Measurements from ENCODE around the gene HOXA2.

Gene HOXA2

GRCh38 chr7:27124902-27125689 is 22.6 kb upstream of the HOXA2 start:
- no peak for DNase-seq (ENCODE audit: low read depth in 2 of 2)

- no peak for DNase-seq (ENCODE audit: low read depth in 2 of 2)
These were observed 21.8 kb upstream of the HOXA2 start for GRCh38 chr7:27124096-27124901.

DNA sequence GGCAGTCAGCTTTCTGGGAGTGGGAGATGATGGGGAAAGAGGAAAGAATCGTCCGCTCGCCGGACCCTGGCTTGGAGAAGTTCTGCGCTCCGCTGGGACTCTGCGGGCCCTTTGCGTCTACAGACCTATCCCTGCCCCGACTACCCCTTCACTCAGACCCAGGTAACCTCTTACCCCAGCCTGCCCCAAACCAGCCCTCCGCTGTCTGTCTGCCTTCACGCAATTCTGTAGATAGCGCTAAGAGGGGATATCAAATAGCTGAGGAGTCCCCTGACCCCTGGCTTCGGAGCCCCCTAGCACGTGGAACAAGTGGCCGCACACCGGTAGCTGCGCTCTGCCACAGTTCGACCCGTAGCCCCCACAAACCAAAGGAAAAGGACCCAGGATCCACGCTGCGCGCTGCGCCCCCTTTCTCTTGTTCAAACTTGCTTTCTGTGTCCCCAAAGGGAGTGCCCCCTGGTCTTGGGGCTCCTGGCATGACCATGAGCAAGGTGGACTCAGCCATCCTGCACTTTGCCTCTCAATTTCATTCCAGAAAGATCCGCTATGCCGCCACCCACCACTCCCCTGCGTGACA is 21.1 kb upstream of the HOXA2 start:
- no peak for DNase-seq (ENCODE audit: low read depth in 2 of 2)

GRCh38 chr7:27123007-27123476 is 20.6 kb upstream of the HOXA2 start:
- DNase-seq (ENCODE audit: low read depth in 2 of 2) = no peak

DNA sequence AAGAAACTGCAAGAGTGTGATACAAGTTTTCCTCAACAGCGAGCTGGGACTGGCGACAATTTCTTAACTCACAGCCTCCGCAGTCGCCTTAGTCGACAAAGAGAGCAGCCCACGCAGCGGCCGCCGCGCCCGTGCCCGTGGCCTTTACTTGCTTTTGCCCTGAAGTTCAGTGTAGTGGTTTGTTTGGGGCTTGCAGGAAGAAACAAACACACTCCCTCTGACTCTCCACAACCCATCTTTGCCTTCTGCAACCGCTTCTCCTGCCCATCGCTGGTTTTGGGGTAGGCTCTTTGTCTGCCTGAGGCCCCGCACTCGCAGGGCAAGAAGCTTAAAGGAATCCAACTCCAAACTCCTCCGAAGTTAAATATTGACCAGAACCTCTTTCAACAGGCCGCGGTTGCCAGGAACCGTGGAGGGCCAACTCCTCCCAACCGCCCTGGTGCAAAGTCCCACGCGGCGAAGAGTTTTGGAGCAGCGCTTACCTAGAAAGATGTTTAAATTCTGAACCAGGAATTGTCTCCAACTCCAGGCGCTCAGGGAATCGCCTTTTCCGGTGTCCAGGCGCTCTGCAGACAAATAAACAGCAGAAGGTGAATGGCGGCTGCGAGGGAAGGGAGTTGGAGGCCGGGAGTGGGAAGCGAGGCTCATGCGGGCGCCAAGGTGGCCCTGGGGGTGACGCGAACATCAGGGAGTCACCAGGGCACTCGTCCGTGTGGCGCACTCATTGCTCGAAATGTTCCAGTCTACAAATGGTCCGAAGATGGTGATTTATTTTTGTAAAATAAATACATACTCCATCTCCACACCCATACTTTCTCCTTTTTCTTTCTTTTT is 19.8 kb upstream of the HOXA2 start:
- no peak for DNase-seq (ENCODE audit: low read depth in 2 of 2)

DNA sequence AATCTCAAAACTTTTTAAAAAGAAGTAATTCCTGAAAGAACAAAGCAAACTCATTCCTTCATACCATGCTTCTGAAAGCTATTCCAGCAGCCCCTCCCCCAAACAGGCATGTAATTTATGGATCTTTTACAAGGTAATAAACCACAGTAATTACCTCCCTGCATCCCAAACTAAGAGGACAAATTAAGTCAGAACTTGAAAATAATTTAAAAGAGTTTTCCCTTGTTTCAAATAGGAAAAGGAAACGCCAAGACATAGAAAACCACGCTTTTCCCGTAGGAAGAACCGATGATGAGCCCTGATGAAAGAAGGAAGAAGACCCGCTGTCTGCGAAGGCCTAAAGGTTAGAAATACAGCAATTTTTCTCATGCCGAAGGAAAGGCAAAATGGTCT is 19.2 kb upstream of the HOXA2 start:
- no peak for DNase-seq (ENCODE audit: low read depth in 2 of 2)

- DNase-seq (ENCODE audit: low read depth in 2 of 2) = no peak
These were observed 17.0 kb upstream of the HOXA2 start for GRCh38 chr7:27119412-27119911.

GRCh38 chr7:27118580-27118979 is 16.1 kb upstream of the HOXA2 start:
- DNase-seq (ENCODE audit: low read depth in 2 of 2) = no peak

- DNase-seq (ENCODE audit: low read depth in 2 of 2) = no peak
These were observed 15.5 kb upstream of the HOXA2 start for GRCh38 chr7:27117887-27118491.

GRCh38 chr7:27116962-27117886 is 14.7 kb upstream of the HOXA2 start:
- no peak for DNase-seq (ENCODE audit: low read depth in 2 of 2)

- no peak for DNase-seq (ENCODE audit: low read depth in 2 of 2)
These were observed 13.8 kb upstream of the HOXA2 start for GRCh38 chr7:27116031-27116961.

DNA sequence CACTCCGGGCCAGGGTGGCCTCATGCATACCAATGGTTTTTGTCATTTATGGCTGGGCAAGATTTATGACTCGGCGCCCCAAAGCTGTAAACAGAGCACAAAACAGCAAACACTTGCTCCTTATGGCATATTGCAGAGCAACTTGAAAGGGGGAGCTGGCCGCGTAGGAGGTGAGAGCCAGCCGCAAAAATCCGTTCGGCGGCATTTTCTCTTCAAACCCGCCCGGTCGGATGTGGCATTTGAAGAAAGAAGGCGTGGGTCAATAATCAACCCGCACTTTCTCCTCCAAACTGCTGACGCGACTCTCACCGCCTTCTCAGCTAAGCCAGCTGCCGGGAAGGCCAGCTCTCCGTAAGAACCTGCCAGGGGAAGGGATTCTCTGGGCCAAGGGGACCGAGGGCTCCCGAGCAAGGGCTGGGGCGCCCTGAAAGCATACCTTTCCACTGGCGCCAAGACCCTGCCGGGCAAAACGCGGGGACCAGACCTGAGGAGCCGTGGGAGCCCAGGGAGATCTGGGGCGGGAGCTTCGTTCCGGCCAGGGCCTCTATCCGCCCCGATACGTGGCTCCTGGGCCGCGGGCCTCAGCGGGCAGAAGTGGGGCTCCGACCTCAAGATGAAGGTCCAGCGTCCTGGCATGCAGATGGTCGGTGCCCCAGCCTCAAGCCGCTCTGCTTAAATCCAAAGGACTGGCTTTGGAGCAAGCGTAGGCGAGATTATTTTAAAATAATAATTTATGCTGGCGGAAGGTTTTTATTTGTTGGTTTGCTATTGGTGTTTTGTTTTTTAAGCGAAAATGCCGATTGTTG is 12.9 kb upstream of the HOXA2 start:
- no peak for DNase-seq (ENCODE audit: low read depth in 2 of 2)

- no peak for DNase-seq (ENCODE audit: low read depth in 2 of 2)
These were observed 12.4 kb upstream of the HOXA2 start for GRCh38 chr7:27114881-27115220.

GRCh38 chr7:27113991-27114769 is 11.7 kb upstream of the HOXA2 start:
- DNase-seq (ENCODE audit: low read depth in 2 of 2) = no peak

DNA sequence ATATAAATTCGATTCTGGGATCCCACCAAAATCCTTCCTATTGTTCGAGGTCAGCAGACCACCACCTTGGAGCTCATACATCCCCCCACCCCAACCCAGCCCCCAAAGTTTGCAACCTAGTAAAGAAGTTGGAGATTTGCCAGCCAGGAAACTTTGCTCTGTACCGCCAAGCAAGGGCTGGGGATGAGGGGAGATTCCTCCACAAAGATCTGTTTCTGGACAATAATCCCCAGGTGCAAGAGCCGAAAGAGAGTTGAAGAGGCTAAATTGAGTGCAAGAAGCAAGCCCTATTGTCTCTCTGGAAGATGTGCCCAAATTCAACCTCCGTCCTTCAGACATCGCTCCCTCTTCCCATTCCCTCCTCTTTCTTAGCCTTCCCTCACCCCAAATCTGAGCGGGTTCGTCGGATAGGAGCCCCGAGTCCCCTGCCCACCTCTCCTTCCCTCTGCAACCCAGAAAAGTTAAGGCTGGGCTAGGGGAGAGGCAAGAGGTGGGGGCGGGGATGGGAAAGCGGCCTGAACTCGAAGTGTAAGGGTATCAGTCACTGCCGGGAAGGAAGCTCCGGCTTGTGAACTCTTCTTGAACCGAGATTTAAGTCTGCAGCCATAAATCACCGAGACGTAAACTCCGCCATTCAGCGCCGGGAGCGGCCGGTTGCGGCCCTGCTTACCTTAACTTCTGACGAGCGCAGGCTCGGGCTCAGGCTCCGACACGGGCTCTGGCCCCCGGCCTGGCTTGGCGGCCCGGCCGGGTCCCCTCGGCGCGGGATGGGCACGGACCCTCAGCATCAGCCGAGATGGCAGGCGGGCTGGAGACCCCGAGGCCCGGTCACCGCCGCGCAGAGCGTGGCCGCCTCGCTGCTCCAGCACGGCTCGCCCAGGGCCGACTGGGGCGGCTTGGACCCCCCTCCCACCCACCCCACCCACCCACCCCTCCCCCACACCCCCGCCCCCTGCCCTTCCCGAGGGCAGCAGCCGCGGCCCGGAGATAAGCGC is 10.8 kb upstream of the HOXA2 start:
- no peak for DNase-seq (ENCODE audit: low read depth in 2 of 2)

DNA sequence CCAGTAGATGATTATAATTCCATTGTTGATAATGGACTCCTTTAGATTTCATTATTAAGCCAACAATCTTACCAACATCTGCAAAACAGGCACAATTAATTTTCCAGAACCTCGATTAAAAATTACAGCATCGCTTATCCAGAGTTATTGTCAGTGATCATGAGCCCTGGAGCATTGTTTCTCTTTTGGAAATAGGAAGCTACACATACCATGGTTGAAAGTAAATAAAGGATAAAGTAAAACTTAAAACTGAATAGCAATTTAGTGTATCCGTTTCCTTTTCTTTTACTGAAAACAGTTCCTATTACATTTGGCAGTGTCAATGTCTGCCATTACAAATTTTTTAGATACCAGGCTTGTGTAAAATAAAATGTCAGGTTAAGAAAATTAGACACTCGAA is 9.9 kb upstream of the HOXA2 start:
- no peak for DNase-seq (ENCODE audit: low read depth in 2 of 2)
